BLaER1 treated with 17β-estradiol and CSF1 and Interleukin-3, amounts not matched to agents 10 nM and 100 nM (cell line): ENCODE data around the gene ABHD3.
"Not testable (repeated sequence)": the region's sequence is repeated elsewhere in the genome, so short reads cannot be mapped to it uniquely, and the experiment has no call there.

Source experiments
- H3K27ac ChIP-seq, 11 experiments: shearing (Covaris generic); formaldehyde crosslinking; 2 replicates each; pipeline ENCODE4 v1.8.1; 2022
- H3K27me3 ChIP-seq, 11 experiments: shearing (Covaris generic); formaldehyde crosslinking; 2 replicates each; pipeline ENCODE4 v1.8.1; 2022
- H3K36me3 ChIP-seq, 11 experiments: shearing (Covaris generic); formaldehyde crosslinking; 2 replicates each; pipeline ENCODE4 v1.8.1; 2022
- H3K4me1 ChIP-seq, 10 experiments: shearing (Covaris generic); formaldehyde crosslinking; 2 replicates each; pipeline ENCODE4 v1.8.1; 2022
- H3K4me2 ChIP-seq, 11 experiments: shearing (Covaris generic); formaldehyde crosslinking; 2 replicates each; pipeline ENCODE4 v1.8.1; 2022
- H3K4me3 ChIP-seq, 10 experiments: shearing (Covaris generic); formaldehyde crosslinking; 2 replicates each; pipeline ENCODE4 v1.8.1; 2022
- H3K9ac ChIP-seq, 11 experiments: shearing (Covaris generic); formaldehyde crosslinking; 2 replicates each; pipeline ENCODE4 v1.8.1; 2022
- H3K9me3 ChIP-seq, 11 experiments: shearing (Covaris generic); formaldehyde crosslinking; replicated peaks in 1 of 11; 2 replicates each; pipeline ENCODE4 v1.8.1; 2022
- H4K20me1 ChIP-seq, 11 experiments: shearing (Covaris generic); formaldehyde crosslinking; 2 replicates each; pipeline ENCODE4 v1.8.1; 2022
- Cebpa-rat ChIP-seq, 11 experiments: shearing (Covaris generic); IDR thresholded peaks; 2 replicates each; pipeline ENCODE4 v1.8.1; 2022

The ABHD3 gene

DNA sequence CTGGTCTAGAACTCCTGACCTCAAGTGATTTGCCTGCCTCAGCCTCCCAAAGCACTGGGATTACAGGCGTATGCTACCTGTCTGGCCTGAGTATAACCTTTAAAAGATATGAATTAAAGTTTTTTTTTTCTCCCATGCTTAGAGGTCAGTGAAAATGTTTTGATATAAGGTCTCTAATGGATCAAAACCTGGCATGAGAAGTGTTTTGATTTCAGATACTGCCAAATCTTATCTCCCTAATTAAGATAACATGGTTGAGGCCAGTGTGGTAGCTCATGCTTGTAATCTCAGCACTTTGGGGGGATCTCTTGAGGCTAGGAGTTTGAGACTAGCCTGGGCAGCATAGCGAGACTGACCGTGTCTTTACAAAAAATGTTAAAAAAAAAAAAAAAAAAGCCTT is 51.2 kb downstream of the ABHD3 start:
- Histone ChIP-seq H3K4me3 (no peak overlapping the region), H3K27me3 (no peaks in the 10 kb centered on the region), H3K4me1 (no peaks in the 10 kb centered on the region), H3K9ac (no peak overlapping the region), H3K36me3 (peaks cover 17 to 81% (median 53%) of the 10 kb centered on the region in 11 experiments), H3K4me2 (no peak overlapping the region), H3K27ac (no peak overlapping the region), H4K20me1 (no peaks in the 10 kb centered on the region), H3K9me3 (no peaks in the 10 kb centered on the region)
- TF ChIP-seq Cebpa-rat (IDR thresholded peaks at IDR 0.05) = no peak

DNA sequence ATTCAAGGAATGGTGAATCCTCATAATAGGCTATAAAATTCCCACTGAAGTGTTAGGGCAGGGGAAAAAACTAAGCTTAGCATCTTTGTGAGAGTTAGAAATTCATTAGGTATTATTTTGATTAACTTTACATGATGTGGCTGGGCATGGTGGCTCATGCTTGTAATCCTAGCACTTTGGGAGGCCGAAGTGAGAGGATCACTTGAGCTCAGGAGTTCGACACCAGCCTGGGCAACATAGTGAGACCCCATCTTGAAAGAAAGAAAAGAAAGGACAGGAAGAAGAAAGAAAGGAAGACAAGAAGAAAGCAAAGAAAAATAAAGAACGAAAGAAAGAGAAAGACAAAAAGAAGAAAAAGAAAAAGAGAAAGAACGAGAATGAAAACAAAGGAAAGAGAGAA is 52.5 kb downstream of the ABHD3 start:
- H3K9ac ChIP-seq = no peak overlapping the region
- no peaks in the 10 kb centered on the region for H4K20me1 ChIP-seq
- no peak for TF ChIP-seq Cebpa-rat (IDR thresholded peaks at IDR 0.05)
- no peaks in the 10 kb centered on the region for H3K4me1 ChIP-seq
- no peaks in the 10 kb centered on the region for H3K27me3 ChIP-seq
- no peaks in the 10 kb centered on the region for H3K9me3 ChIP-seq
- peaks cover 21 to 71% (median 42%) of the 10 kb centered on the region in 11 experiments; a peak in 21 of 22 replicates for H3K36me3 ChIP-seq
- no peak overlapping the region for H3K4me2 ChIP-seq
- no peak overlapping the region for H3K4me3 ChIP-seq
- H3K27ac ChIP-seq = no peak overlapping the region

DNA sequence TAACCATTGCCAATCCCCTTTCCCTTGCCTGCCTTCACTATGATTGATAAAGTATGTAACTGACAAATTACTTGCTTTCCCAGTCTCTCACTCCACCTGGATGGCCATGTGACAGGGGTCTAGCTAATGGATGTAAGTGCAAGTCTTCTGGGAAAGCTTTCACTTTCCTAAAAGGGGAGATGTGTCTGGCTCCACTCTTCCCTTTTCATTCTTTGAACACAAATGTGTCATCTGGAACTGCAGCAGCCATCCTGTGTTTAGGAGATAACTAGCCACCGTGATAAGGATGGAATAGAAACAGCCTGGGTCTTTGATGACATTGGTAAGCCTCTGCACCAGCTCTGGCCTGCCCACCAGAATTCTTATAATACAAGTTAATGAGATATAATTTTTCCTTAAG is 54.3 kb downstream of the ABHD3 start:
- H3K27me3 ChIP-seq = no peaks in the 10 kb centered on the region
- no peaks in the 10 kb centered on the region for H3K9me3 ChIP-seq
- no peaks in the 10 kb centered on the region; a peak in 1 of 20 replicates for H3K4me1 ChIP-seq
- H3K4me2 ChIP-seq = no peak overlapping the region
- H3K4me3 ChIP-seq = no peak overlapping the region
- H3K36me3 ChIP-seq = peaks cover 13 to 53% (median 27%) of the 10 kb centered on the region in 11 experiments; a peak in 21 of 22 replicates
- H4K20me1 ChIP-seq = no peaks in the 10 kb centered on the region
- H3K27ac ChIP-seq = no peak overlapping the region
- no peak overlapping the region for H3K9ac ChIP-seq
- no peak for TF ChIP-seq Cebpa-rat (IDR thresholded peaks at IDR 0.05)

DNA sequence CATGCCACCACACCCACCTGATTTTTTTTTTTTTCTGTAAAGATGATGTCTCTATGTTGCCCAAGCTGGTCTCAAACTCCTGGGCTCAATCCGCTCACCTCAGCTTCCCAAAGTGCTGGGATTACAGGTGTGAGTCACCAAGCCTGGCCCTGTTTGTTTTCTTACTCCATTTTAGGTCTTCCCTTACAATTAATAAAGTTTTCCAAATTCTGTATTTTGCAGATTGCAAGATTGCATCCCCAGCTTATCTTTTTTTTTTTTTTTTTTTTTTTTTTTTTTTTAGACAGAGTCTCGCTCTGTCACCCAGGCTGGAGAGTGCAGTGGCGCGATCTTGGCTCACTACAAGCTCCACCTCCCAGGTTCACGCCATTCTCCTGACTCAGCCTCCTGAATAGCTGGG is 64.2 kb downstream of the ABHD3 start:
- Histone ChIP-seq H3K36me3 (peaks cover 13 to 61% (median 30%) of the 10 kb centered on the region in 11 experiments; a peak in 21 of 22 replicates), H4K20me1 (peaks cover 0 to 24% (median 0%) of the 10 kb centered on the region in 11 experiments; a peak in 6 of 22 replicates)
- H3K27me3 ChIP-seq, H3K4me3 ChIP-seq, H3K4me1 ChIP-seq, H3K27ac ChIP-seq, H3K9ac ChIP-seq, H3K4me2 ChIP-seq, H3K9me3 ChIP-seq: not testable (repeated sequence)

DNA sequence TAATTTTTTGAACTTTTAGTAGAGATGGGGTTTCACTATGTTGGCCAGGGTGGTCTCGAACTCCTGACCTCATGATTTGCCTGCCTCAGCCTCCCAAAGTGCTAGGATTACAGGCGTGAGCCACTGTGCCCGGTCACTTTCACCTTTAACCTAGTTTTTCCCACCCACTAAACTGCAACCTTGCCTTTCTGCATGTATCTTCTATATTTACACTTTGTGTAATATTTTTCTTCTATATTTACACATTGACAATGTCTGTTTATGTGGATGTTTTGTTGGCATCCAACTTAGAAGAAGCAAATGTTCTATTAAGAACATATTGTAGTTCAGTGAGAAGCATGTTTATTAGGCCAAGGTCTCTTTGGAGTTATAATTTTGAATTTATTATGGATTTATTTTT is 65.8 kb downstream of the ABHD3 start:
- Histone ChIP-seq H3K9me3 (no peaks in the 10 kb centered on the region), H3K4me1 (no peaks in the 10 kb centered on the region), H3K27ac (no peak overlapping the region), H3K9ac (no peak overlapping the region), H3K4me3 (no peak overlapping the region), H3K4me2 (no peak overlapping the region), H3K36me3 (peaks cover 13 to 74% (median 43%) of the 10 kb centered on the region in 11 experiments), H4K20me1 (peaks cover 0 to 31% (median 6%) of the 10 kb centered on the region in 11 experiments; a peak in 9 of 22 replicates), H3K27me3 (no peaks in the 10 kb centered on the region)
- no peak for TF ChIP-seq Cebpa-rat (IDR thresholded peaks at IDR 0.05)

DNA sequence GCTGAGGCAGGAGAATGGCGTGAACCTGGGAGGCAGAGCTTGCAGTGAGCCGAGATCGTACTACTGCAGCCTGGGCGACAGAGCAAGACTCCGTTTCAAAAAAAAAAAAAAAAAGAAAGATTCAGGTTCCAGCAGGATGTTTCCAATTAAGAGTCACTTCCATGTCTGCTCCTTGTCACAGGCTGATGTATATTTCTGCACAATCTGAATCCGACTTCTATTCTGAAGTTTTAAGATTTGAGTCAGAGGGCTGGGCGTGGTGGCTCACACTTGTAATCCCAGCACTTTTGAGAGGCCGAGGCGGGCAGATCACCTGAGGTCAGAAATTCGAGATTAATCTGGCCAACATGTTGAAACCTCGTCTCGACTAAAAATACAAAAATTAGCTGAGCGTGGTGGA is 67.8 kb downstream of the ABHD3 start:
- Histone ChIP-seq H4K20me1 (peaks cover 0 to 41% (median 13%) of the 10 kb centered on the region in 11 experiments; a peak in 15 of 22 replicates), H3K4me1 (no peaks in the 10 kb centered on the region), H3K27me3 (no peaks in the 10 kb centered on the region), H3K27ac (no peak overlapping the region), H3K9ac (no peak overlapping the region), H3K4me2 (no peak overlapping the region), H3K36me3 (peaks cover 20 to 84% (median 59%) of the 10 kb centered on the region in 11 experiments), H3K4me3 (no peak overlapping the region), H3K9me3 (no peaks in the 10 kb centered on the region)
- TF ChIP-seq Cebpa-rat (IDR thresholded peaks at IDR 0.05) = no peak

DNA sequence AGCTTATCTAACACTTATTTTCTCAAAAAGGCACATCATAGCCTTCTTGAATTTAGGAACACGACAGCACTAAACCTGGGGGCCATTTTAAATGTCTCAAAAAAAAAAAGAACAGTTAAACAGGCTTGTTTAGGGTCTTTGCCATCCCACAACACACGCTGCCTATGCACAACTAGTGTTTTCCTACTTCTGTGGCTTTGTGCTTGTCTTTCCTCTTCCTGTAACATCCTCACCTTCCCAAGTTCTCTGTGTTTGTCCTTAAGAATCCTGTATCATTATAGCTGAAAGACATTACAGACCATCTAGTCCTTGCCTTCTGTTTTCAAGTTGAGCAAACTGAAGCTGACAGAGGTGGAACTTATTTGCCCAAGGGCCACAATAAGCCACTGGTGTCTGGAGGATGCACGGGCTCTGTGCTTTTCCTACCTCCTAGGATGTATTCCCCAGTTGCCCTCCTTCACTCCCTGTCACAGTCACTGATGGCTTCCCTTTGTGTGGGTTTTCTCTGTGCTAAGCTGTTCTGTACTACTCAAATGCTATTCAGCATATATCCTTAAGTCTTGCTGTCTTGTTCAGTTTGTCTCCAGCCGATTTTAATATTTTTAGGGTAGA is 69.9 kb downstream of the ABHD3 start:
- H3K4me1 ChIP-seq = no peaks in the 10 kb centered on the region
- no peak overlapping the region for H3K27ac ChIP-seq
- H4K20me1 ChIP-seq = peaks cover 0 to 50% (median 32%) of the 10 kb centered on the region in 11 experiments; a peak in 18 of 22 replicates
- no peak overlapping the region for H3K9ac ChIP-seq
- no peaks in the 10 kb centered on the region for H3K9me3 ChIP-seq
- TF ChIP-seq Cebpa-rat (IDR thresholded peaks at IDR 0.05) = no peak
- peaks cover 39 to 84% (median 67%) of the 10 kb centered on the region in 11 experiments for H3K36me3 ChIP-seq
- H3K4me2 ChIP-seq = no peak overlapping the region
- H3K4me3 ChIP-seq = no peak overlapping the region
- H3K27me3 ChIP-seq = no peaks in the 10 kb centered on the region

DNA sequence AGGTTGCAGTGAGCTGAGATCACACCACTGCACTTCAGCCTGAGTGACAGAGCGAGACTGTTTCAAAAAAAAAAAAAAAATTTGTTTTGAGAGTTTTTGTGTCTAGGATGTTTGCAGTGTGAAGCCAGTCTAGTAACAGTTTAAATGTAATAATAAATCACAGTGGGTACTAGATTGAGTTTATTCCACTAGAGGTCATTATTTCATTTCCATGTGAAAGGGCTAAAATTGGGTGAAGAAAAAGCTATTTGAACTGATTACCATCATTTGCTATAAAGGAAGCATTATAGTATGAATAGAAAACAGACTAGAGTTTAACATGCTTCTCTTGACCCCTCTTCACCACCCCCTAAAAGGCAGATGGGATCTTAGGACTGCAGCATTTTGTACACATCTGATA is 72.2 kb downstream of the ABHD3 start:
- no peak overlapping the region for H3K4me2 ChIP-seq
- no peak overlapping the region for H3K4me3 ChIP-seq
- H3K27me3 ChIP-seq = no peaks in the 10 kb centered on the region
- H3K9ac ChIP-seq = no peak overlapping the region
- no peak for TF ChIP-seq Cebpa-rat (IDR thresholded peaks at IDR 0.05)
- peaks cover 0 to 15% (median 9%) of the 10 kb centered on the region in 10 experiments; a peak in 13 of 20 replicates for H3K4me1 ChIP-seq
- peaks cover 61 to 95% (median 89%) of the 10 kb centered on the region in 11 experiments for H3K36me3 ChIP-seq
- no peaks in the 10 kb centered on the region for H3K9me3 ChIP-seq
- H3K27ac ChIP-seq = no peak overlapping the region
- H4K20me1 ChIP-seq = peaks cover 5 to 62% (median 55%) of the 10 kb centered on the region in 11 experiments; a peak in 20 of 22 replicates

DNA sequence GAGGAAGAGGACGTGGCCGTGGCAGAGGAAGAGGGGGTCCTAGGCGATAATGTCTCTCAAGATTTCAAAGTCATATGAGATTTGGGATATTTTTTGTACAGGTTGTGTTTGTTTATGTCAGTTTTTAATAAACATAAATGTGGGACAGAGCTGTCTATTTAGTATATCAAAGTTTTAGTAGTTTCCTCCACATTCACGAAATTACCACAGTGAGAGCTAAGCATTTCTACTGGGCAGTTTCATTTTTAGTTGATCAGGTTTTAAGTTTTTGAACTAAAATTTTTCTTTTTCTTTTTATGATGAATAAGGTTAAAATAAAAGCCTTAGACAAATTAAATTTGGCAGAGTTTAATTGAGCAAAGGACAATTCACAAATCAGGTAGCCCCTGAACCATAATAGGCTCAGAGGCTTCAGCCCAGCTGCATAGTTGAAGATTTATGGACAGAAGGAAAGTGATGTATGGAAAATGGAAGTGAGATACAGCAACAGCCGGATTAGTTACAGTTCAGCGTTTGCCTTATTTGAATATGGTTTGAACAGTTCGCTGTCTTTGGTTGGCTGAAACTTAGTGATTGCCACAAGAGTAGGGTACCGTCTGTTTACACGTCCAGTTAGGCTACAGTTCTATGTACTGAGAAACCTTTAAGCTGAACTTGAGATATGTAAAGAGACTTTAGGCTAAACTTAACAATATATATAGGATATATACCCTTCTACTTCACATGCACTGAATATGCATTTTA is 75.3 kb downstream of the ABHD3 start:
- Histone ChIP-seq H3K9ac (no peak overlapping the region), H4K20me1 (peaks cover 5 to 90% (median 75%) of the 10 kb centered on the region in 11 experiments; a peak in 21 of 22 replicates), H3K36me3 (peaks cover 85 to 100% (median 98%) of the 10 kb centered on the region in 11 experiments), H3K4me3 (no peak overlapping the region), H3K9me3 (no peaks in the 10 kb centered on the region), H3K27ac (no peak overlapping the region), H3K4me1 (peaks cover 0 to 15% (median 9%) of the 10 kb centered on the region in 10 experiments; a peak in 13 of 20 replicates), H3K4me2 (no peak overlapping the region), H3K27me3 (no peaks in the 10 kb centered on the region)
- TF ChIP-seq Cebpa-rat (IDR thresholded peaks at IDR 0.05) = no peak

DNA sequence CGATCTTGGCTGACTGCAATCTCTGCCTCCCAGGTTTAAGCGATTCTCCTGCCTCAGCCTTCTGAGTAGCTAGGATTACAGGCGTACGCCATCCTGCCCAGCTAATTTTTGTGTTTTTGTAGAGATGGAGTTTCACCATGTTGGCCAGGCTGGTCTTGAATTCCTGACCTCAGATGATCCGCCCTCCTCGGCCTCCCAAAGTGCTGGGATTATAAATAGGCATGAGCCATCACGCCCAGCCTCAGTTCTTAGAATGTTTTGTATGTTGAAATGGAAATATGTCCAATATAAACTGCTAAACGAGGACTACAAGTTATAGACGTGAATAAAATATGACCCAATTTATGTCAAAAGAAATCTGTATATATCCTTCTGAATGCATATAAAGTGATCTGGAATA is 82.9 kb downstream of the ABHD3 start:
- H3K27ac ChIP-seq, H3K9me3 ChIP-seq, H3K4me1 ChIP-seq, H3K27me3 ChIP-seq, H3K4me3 ChIP-seq, H3K9ac ChIP-seq, H3K4me2 ChIP-seq: not testable (repeated sequence)
- peaks cover 75 to 100% (median 98%) of the 10 kb centered on the region in 11 experiments for H3K36me3 ChIP-seq
- H4K20me1 ChIP-seq = peaks cover 49 to 100% (median 100%) of the 10 kb centered on the region in 11 experiments; a peak in 21 of 22 replicates
